ENCODE measurements around the gene ARID1B. TPM values are rescaled to one million over a fixed set of nuclear protein-coding genes. Genes with fewer than 3 reads are reported as not detected.
A peak's percentile ranks its signal among the peaks of the same experiment; 100 is the strongest.

ARID1B gene
- polyA plus RNA-seq, 1 experiment, result 17.0 TPM

- Histone ChIP-seq H3K36me3 (ENCODE audit: control insufficient read depth, insufficient read depth, low read length) (no peaks in the 10 kb centered on the region), H3K27me3 (ENCODE audit: control insufficient read depth, insufficient read depth, low read length) (peaks cover 7% of the 10 kb centered on the region; the same call in 1 of the 2 replicates), H3K4me3 (ENCODE audit: low read depth, low read length) (peak overlapping the region; percentile 41)
- CTCF ChIA-PET, result interaction anchor here (0.6 to 2.3 kb wide), 16 partner anchors 9 to 69 kb away, joined by 3 to 11 read pairs (median 4); no protein-coding TSS in a partner anchor
- POLR2A ChIA-PET, result no interaction called here
- DNase-seq (ENCODE audit: low read depth), result no peak
- TF ChIP-seq CTCF (IDR thresholded peaks at IDR 0.05; ENCODE audit: insufficient read depth, low read depth, low read length), result no peak
Observed at GRCh38 chr6:157236040-157236725, 459.0 kb downstream of the ARID1B start.

- CTCF ChIA-PET, result interaction anchor here (1.3 kb wide), 1 partner anchor 20 kb away, joined by 4 read pairs; no protein-coding TSS in a partner anchor
Observed at GRCh38 chr6:157238346-157238745, 461.2 kb downstream of the ARID1B start.

GRCh38 chr6:157239148-157239547 lies 462.0 kb downstream of the ARID1B start:
- ChIA-PET CTCF (no interaction called here), POLR2A (no interaction called here)
- Histone ChIP-seq H3K36me3 (ENCODE audit: control insufficient read depth, insufficient read depth, low read length) (no peaks in the 10 kb centered on the region), H3K27me3 (ENCODE audit: control insufficient read depth, insufficient read depth, low read length) (peaks cover 7% of the 10 kb centered on the region; the same call in 1 of the 2 replicates), H3K4me3 (ENCODE audit: low read depth, low read length) (no peak overlapping the region)
- no peak for TF ChIP-seq CTCF (IDR thresholded peaks at IDR 0.05; ENCODE audit: insufficient read depth, low read depth, low read length)
- no peak for DNase-seq (ENCODE audit: low read depth)

More at GRCh38 chr6:157238346-157238745, 461.2 kb downstream of the ARID1B start:
- H3K27me3 ChIP-seq (ENCODE audit: control insufficient read depth, insufficient read depth, low read length), result peaks cover 7% of the 10 kb centered on the region; the same call in 1 of the 2 replicates
- POLR2A ChIA-PET, result no interaction called here
- H3K4me3 ChIP-seq (ENCODE audit: low read depth, low read length), result no peak overlapping the region
- DNase-seq (ENCODE audit: low read depth), result no peak
- no peak for TF ChIP-seq CTCF (IDR thresholded peaks at IDR 0.05; ENCODE audit: insufficient read depth, low read depth, low read length)
- H3K36me3 ChIP-seq (ENCODE audit: control insufficient read depth, insufficient read depth, low read length), result no peaks in the 10 kb centered on the region

- DNase-seq (ENCODE audit: low read depth), result no peak
- CTCF ChIA-PET, result no interaction called here
Observed at GRCh38 chr6:157239671-157240058, 462.5 kb downstream of the ARID1B start.

More at GRCh38 chr6:157239671-157240058, 462.5 kb downstream of the ARID1B start:
- POLR2A ChIA-PET, result no interaction called here
- H3K4me3 ChIP-seq (ENCODE audit: low read depth, low read length), result no peak overlapping the region
- no peak for TF ChIP-seq CTCF (IDR thresholded peaks at IDR 0.05; ENCODE audit: insufficient read depth, low read depth, low read length)
- no peaks in the 10 kb centered on the region for H3K36me3 ChIP-seq (ENCODE audit: control insufficient read depth, insufficient read depth, low read length)
- H3K27me3 ChIP-seq (ENCODE audit: control insufficient read depth, insufficient read depth, low read length), result peaks cover 7% of the 10 kb centered on the region; the same call in 1 of the 2 replicates

Data from BJ (cell line).